GM21528 (cell line): Measurements from ENCODE around the gene GGT5.
"Not testable (repeated sequence)": the region's sequence is repeated elsewhere in the genome, so short reads cannot be mapped to it uniquely, and the experiment has no call there.

Source experiments
- ATAC-seq: cut with Tn5 transposase; IDR thresholded peaks from one replicate; pipeline ENCODE4 v1.9.1; 2021; ENCODE audit warnings: mild to moderate bottlenecking, moderate library complexity; ENCODE audit not compliant: unreplicated experiment, low FRiP score

GGT5 gene

GRCh38 chr22:24245030-24245431 is at the start of gene GGT5:
Gene GGT5, minus strand, starts transcription at chr22:24245082. Its CDS starts 357 bp downstream, at chr22:24244725.
- ATAC-seq, result not testable (repeated sequence)

GRCh38 chr22:24292202-24292830 is 47.4 kb upstream of the GGT5 start:
- not testable (repeated sequence) for ATAC-seq

GRCh38 chr22:24291515-24292201 is 46.8 kb upstream of the GGT5 start:
- no peak for ATAC-seq

GRCh38 chr22:24290459-24290858 is 45.6 kb upstream of the GGT5 start:
- no peak for ATAC-seq

- no peak for ATAC-seq
Observed at GRCh38 chr22:24289741-24290163, 44.9 kb upstream of the GGT5 start.

- ATAC-seq, result no peak
Observed at GRCh38 chr22:24289114-24289513, 44.2 kb upstream of the GGT5 start.

- not testable (repeated sequence) for ATAC-seq
Observed at GRCh38 chr22:24287801-24288200, 42.9 kb upstream of the GGT5 start.

GRCh38 chr22:24287212-24287611 is 42.3 kb upstream of the GGT5 start:
- not testable (repeated sequence) for ATAC-seq

GRCh38 chr22:24285245-24285644 is 40.4 kb upstream of the GGT5 start:
- no peak for ATAC-seq

- no peak for ATAC-seq
Observed at GRCh38 chr22:24284747-24285203, 39.9 kb upstream of the GGT5 start.

GRCh38 chr22:24282401-24282800 is 37.5 kb upstream of the GGT5 start:
- no peak for ATAC-seq

GRCh38 chr22:24280363-24280762 is 35.5 kb upstream of the GGT5 start:
- not testable (repeated sequence) for ATAC-seq

- ATAC-seq, result not testable (repeated sequence)
Observed at GRCh38 chr22:24274696-24275405, 30.0 kb upstream of the GGT5 start.

- ATAC-seq, result not testable (repeated sequence)
Observed at GRCh38 chr22:24273906-24274305, 29.0 kb upstream of the GGT5 start.

- not testable (repeated sequence) for ATAC-seq
Observed at GRCh38 chr22:24273031-24273430, 28.1 kb upstream of the GGT5 start.

GRCh38 chr22:24271386-24271854 is 26.5 kb upstream of the GGT5 start:
- no peak for ATAC-seq

GRCh38 chr22:24270556-24271385 is 25.9 kb upstream of the GGT5 start, which contains the start of gene SPECC1L:
Gene SPECC1L, plus strand, starts transcription at chr22:24270831. Its CDS starts 31,401 bp downstream, at chr22:24302232.
- peak; percentile 89 for ATAC-seq

- not testable (repeated sequence) for ATAC-seq
Observed at GRCh38 chr22:24266495-24266894, 21.6 kb upstream of the GGT5 start.

- ATAC-seq, result no peak
Observed at GRCh38 chr22:24265734-24266133, 20.9 kb upstream of the GGT5 start.

GRCh38 chr22:24264329-24264896 is 19.5 kb upstream of the GGT5 start:
- ATAC-seq, result not testable (repeated sequence)
